GM12892 (cell line): Measurements from ENCODE around the gene PSD2.

Experiments
- POLR2A ChIP-seq: IDR thresholded peaks from 2 replicates; pipeline ENCODE4 v1.6.1; 2011; ENCODE audit warnings: low read depth, low read length, control low read depth
- TAF1 ChIP-seq: IDR thresholded peaks from 2 replicates; pipeline ENCODE4 v1.6.1; 2011; ENCODE audit warnings: low read depth, mild to moderate bottlenecking, control low read depth, low read length, borderline replicate concordance

GRCh38 chr5:139880416-139881142 lies 85.0 kb downstream of the PSD2 start:
- no peak for TF ChIP-seq POLR2A
- TF ChIP-seq TAF1: no peak
